HEK293T (cell line): ENCODE measurements around the gene RPL41.

Source experiments
- BHLHE40 ChIP-seq: fragments of 450-650 bp; IDR thresholded peaks from 2 replicates; pipeline ENCODE4 v1.6.1; 2016; ENCODE audit warnings: mild to moderate bottlenecking, moderate library complexity, borderline replicate concordance
- CTBP1 ChIP-seq: fragments of 450-650 bp; IDR thresholded peaks from 2 replicates; pipeline ENCODE4 v1.6.1; 2016; ENCODE audit warnings: borderline replicate concordance
- ELF4 ChIP-seq: fragments of 450-650 bp; IDR thresholded peaks from 2 replicates; pipeline ENCODE4 v1.6.1; 2017; ENCODE audit warnings: antibody characterized with exemption
- FOXA1 ChIP-seq: fragments of 450-650 bp; IDR thresholded peaks from 2 replicates; pipeline ENCODE4 v1.6.1; 2016; ENCODE audit warnings: mild to moderate bottlenecking
- HDGF ChIP-seq: fragments of 450-650 bp; IDR thresholded peaks from 2 replicates; pipeline ENCODE4 v1.6.1; 2017; ENCODE audit warnings: antibody characterized with exemption, borderline replicate concordance
- L3MBTL2 ChIP-seq: fragments of 450-650 bp; conservative IDR thresholded peaks from 2 replicates; pipeline ENCODE4 v1.6.1; 2016; ENCODE audit warnings: mild to moderate bottlenecking
- SP1 ChIP-seq: fragments of 450-650 bp; IDR thresholded peaks from 2 replicates; pipeline ENCODE4 v1.6.1; 2017
- SUZ12 ChIP-seq: fragments of 450-650 bp; IDR thresholded peaks from 2 replicates; pipeline ENCODE4 v1.6.1; 2016; ENCODE audit warnings: mild to moderate bottlenecking
- ZNF384 ChIP-seq: fragments of 450-650 bp; IDR thresholded peaks from 2 replicates; pipeline ENCODE4 v1.6.1; 2016
- TF ChIP-seq, protein P1 (sequence below): fragments of 450-650 bp; IDR thresholded peaks from 2 replicates; pipeline ENCODE4 v1.6.1; 2016

GRCh38 chr12:56105609-56105902, 10.9 kb upstream of the RPL41 start:
- TF ChIP-seq HDGF, result no peak
- no peak for TF ChIP-seq ZNF384
- TF ChIP-seq SP1, result no peak
- TF ChIP-seq L3MBTL2, result no peak
- no peak for TF ChIP-seq BHLHE40
- TF ChIP-seq SUZ12, result no peak
- TF ChIP-seq, protein P1, sequence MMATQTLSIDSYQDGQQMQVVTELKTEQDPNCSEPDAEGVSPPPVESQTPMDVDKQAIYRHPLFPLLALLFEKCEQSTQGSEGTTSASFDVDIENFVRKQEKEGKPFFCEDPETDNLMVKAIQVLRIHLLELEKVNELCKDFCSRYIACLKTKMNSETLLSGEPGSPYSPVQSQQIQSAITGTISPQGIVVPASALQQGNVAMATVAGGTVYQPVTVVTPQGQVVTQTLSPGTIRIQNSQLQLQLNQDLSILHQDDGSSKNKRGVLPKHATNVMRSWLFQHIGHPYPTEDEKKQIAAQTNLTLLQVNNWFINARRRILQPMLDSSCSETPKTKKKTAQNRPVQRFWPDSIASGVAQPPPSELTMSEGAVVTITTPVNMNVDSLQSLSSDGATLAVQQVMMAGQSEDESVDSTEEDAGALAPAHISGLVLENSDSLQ, result no peak; the same call in 1 of the 2 replicates
- TF ChIP-seq FOXA1, result no peak
- TF ChIP-seq CTBP1, result no peak
- no peak for TF ChIP-seq ELF4
